T-cell (primary cell): ENCODE data around the gene KIF5A. TPM values are rescaled to one million over a fixed set of nuclear protein-coding genes. Genes with fewer than 3 reads are reported as not detected.

Experiments
- ATAC-seq, 4 experiments: fragments of 200-7000 bp in 3 of 4; fragments of 150-1000 bp in 1 of 4; cut with Tn5 transposase; replicated peaks in 1 of 4; 1 replicate in 3 of 4; 2 replicates in 1 of 4; pipeline ENCODE4 v1.10.0; 2021; ENCODE audit warnings: moderate library complexity in 3 of 4, mild to moderate bottlenecking in 2 of 4, moderate number of reproducible peaks in 1 of 4
- CTCF ChIA-PET, 2 donors: fragments of 300-600 bp; sonication (Branson Sonifier 250); formaldehyde crosslinking; loops; one replicate each; lab custom pipeline; 2022; ENCODE audit warnings: antibody characterized with exemption in 2 of 2; lab: Charles Lee
- POLR2A ChIA-PET, 2 donors: fragments of 300-600 bp; sonication (Branson Sonifier 250); formaldehyde crosslinking; loops; one replicate each; lab custom pipeline; 2022; ENCODE audit warnings: antibody characterized with exemption in 2 of 2; lab: Charles Lee
- DNase-seq, 35 experiments: peaks; one replicate each; pipeline versions ENCODE4 v3.0.0 to v3.0.0-alpha.2; 2013 to 2023
- H3K27ac ChIP-seq: one replicate; pipeline ENCODE4 v1.5.1; 2013; ENCODE audit warnings: low read length
- H3K27me3 ChIP-seq, 2 experiments: replicated peaks in 1 of 2; 1 replicate in 1 of 2; 2 replicates in 1 of 2; pipeline versions ENCODE4 v1.6.1 to v1.7.0; 2013; ENCODE audit warnings: low read length in 1 of 2, mixed read lengths in 1 of 2; ENCODE audit not compliant: control insufficient read depth in 2 of 2, insufficient read depth in 2 of 2; ENCODE audit errors: extremely low read depth in 1 of 2
- H3K36me3 ChIP-seq, 2 donors: 1 replicate in 1 of 2; 2 replicates in 1 of 2; pipeline versions ENCODE4 v1.6.1 to v1.7.0; 2013; ENCODE audit warnings: low read length in 1 of 2; ENCODE audit not compliant: control insufficient read depth in 2 of 2, insufficient read depth in 1 of 2; ENCODE audit errors: extremely low read depth in 1 of 2
- H3K4me1 ChIP-seq, 2 experiments: 1 replicate in 1 of 2; 2 replicates in 1 of 2; pipeline versions ENCODE4 v1.6.1 to v1.7.0; 2013; ENCODE audit warnings: low read length in 2 of 2, mixed read lengths in 1 of 2; ENCODE audit not compliant: insufficient read depth in 2 of 2, control insufficient read depth in 1 of 2; ENCODE audit errors: extremely low read depth in 1 of 2
- H3K4me3 ChIP-seq, 2 donors: 1 replicate in 1 of 2; 2 replicates in 1 of 2; pipeline versions ENCODE4 v1.5.1 to v1.7.0; 2013; ENCODE audit warnings: mild to moderate bottlenecking in 2 of 2, low read length in 1 of 2, moderate library complexity in 1 of 2; ENCODE audit not compliant: control insufficient read depth in 1 of 2; ENCODE audit errors: extremely low read depth in 1 of 2
- H3K9me3 ChIP-seq: 2 replicates; pipeline ENCODE4 v1.7.0; 2013
- H3K27ac Mint-ChIP-seq, 2 donors: one replicate each; pipeline ENCODE4 v1.8.0; 2020 to 2021; ENCODE audit warnings: mild to moderate bottlenecking in 2 of 2, mixed read lengths in 2 of 2
- H3K27me3 Mint-ChIP-seq, 2 donors: one replicate each; pipeline ENCODE4 v1.8.0; 2021 to 2022; ENCODE audit warnings: mixed read lengths in 2 of 2
- H3K36me3 Mint-ChIP-seq: one replicate; pipeline ENCODE4 v1.8.0; 2021; ENCODE audit warnings: mixed read lengths
- H3K4me1 Mint-ChIP-seq, 3 donors: one replicate each; pipeline ENCODE4 v1.8.0; 2020 to 2022; ENCODE audit warnings: mixed read lengths in 3 of 3, mild to moderate bottlenecking in 1 of 3
- H3K4me3 Mint-ChIP-seq, 3 donors: one replicate each; pipeline ENCODE4 v1.8.0; 2020 to 2022; ENCODE audit warnings: mild to moderate bottlenecking in 3 of 3, mixed read lengths in 3 of 3, moderate library complexity in 3 of 3
- H3K9me3 Mint-ChIP-seq, 3 donors: one replicate each; pipeline ENCODE4 v1.8.0; 2020 to 2022; ENCODE audit warnings: mixed read lengths in 3 of 3
- WGBS: methylation state at CpG from one replicate; pipeline ENCODE4 v1.1.5; 2013; ENCODE audit warnings: missing lambda C conversion rate; ENCODE audit not compliant: insufficient coverage; 5-methylcytosine and 5-hydroxymethylcytosine counted together
- total RNA-seq, 35 experiments: library from RNA in 6 of 35; stranded (reverse) in 6 of 35; fragments of 120-200 nt in 1 of 35; gene quantifications; one replicate each; pipeline versions ENCODE4 v1.2.1 to v1.2.4 and lab custom pipeline; 2013 to 2026

KIF5A gene
- total RNA-seq, 5 donors from 2014 or later (not counting 1 experiment from before 2014, with no cell fraction given): 0.83 to 1.8 (median 0.92) TPM

GRCh38 chr12:57535764-57536596 is 13.9 kb upstream of the KIF5A start:
- H3K36me3 ChIP-seq: peaks cover 12 to 54% of the 10 kb centered on the region in 2 donors
- peaks cover 3 to 5% (median 4%) of the 10 kb centered on the region in 3 donors for H3K4me1 Mint-ChIP-seq
- no peaks in the 10 kb centered on the region for H3K4me1 ChIP-seq
- H3K9me3 Mint-ChIP-seq: no peaks in the 10 kb centered on the region
- H3K27me3 ChIP-seq: no peaks in the 10 kb centered on the region
- ChIA-PET POLR2A (no interaction called here), CTCF (interaction anchor here in 1 of 2 donors (0.6 to 1.0 kb wide), 2 partner anchors 47 to 327 kb away, joined by 3 read pairs; no protein-coding TSS in a partner anchor)
- no peak overlapping the region for H3K4me3 ChIP-seq
- no peaks in the 10 kb centered on the region for H3K9me3 ChIP-seq
- H3K27ac Mint-ChIP-seq: peak overlapping the region in 1 of 2 donors; percentile 31
- ATAC-seq (no peak), DNase-seq (no peak)
- H3K36me3 Mint-ChIP-seq: peaks cover 57% of the 10 kb centered on the region
- no peak overlapping the region for H3K27ac ChIP-seq
- H3K4me3 Mint-ChIP-seq: no peak overlapping the region
- H3K27me3 Mint-ChIP-seq: no peaks in the 10 kb centered on the region
- 82% methylated on average over 3 of the region's 6 CpGs for WGBS

- Mint-ChIP-seq H3K27me3 (no peaks in the 10 kb centered on the region), H3K27ac (no peak overlapping the region), H3K9me3 (no peaks in the 10 kb centered on the region), H3K4me3 (no peak overlapping the region), H3K36me3 (peaks cover 58% of the 10 kb centered on the region), H3K4me1 (peaks cover 5 to 6% (median 5%) of the 10 kb centered on the region in 3 donors)
- DNase-seq: no peak
- Histone ChIP-seq H3K27ac (no peak overlapping the region), H3K36me3 (peaks cover 11 to 52% of the 10 kb centered on the region in 2 donors), H3K9me3 (no peaks in the 10 kb centered on the region), H3K4me1 (no peaks in the 10 kb centered on the region), H3K27me3 (no peaks in the 10 kb centered on the region), H3K4me3 (no peak overlapping the region)
- POLR2A ChIA-PET: no interaction called here
- ATAC-seq: no peak
- CTCF ChIA-PET: interaction anchor here in 1 of 2 donors (0.6 to 0.9 kb wide), 2 partner anchors 47 to 118 kb away, joined by 3 to 6 read pairs; no protein-coding TSS in a partner anchor
- WGBS: no CpG with 5 or more reads among the region's 1 CpG
Measured at GRCh38 chr12:57536597-57536942, 13.3 kb upstream of the KIF5A start.

GRCh38 chr12:57539134-57539768 is 10.6 kb upstream of the KIF5A start:
- Mint-ChIP-seq H3K4me1 (peaks cover 5 to 15% (median 13%) of the 10 kb centered on the region in 3 donors), H3K27me3 (no peaks in the 10 kb centered on the region), H3K4me3 (no peak overlapping the region), H3K27ac (no peak overlapping the region), H3K9me3 (no peaks in the 10 kb centered on the region), H3K36me3 (peaks cover 40% of the 10 kb centered on the region)
- CTCF ChIA-PET: no interaction called here
- POLR2A ChIA-PET: interaction anchor here in 1 of 2 donors (0.6 kb wide), 1 partner anchor 161 kb away, joined by 3 read pairs; no protein-coding TSS in a partner anchor
- no peaks in the 10 kb centered on the region for H3K9me3 ChIP-seq
- peaks cover 5 to 31% of the 10 kb centered on the region in 2 donors for H3K36me3 ChIP-seq
- DNase-seq: no peak
- ATAC-seq: no peak
- 100% methylated on average over 1 of the region's 5 CpGs for WGBS
- H3K27ac ChIP-seq: no peak overlapping the region
- peaks cover 0 to 6% of the 10 kb centered on the region in 2 experiments for H3K4me1 ChIP-seq
- no peak overlapping the region for H3K4me3 ChIP-seq
- H3K27me3 ChIP-seq: no peaks in the 10 kb centered on the region

GRCh38 chr12:57541001-57541400 is 8.8 kb upstream of the KIF5A start:
- Mint-ChIP-seq H3K4me3 (no peak overlapping the region), H3K4me1 (peaks cover 17 to 29% (median 27%) of the 10 kb centered on the region in 3 donors), H3K27me3 (no peaks in the 10 kb centered on the region), H3K36me3 (peaks cover 30% of the 10 kb centered on the region), H3K9me3 (no peaks in the 10 kb centered on the region), H3K27ac (peak overlapping the region in 1 of 2 donors; percentile 39)
- no peak for DNase-seq
- Histone ChIP-seq H3K36me3 (peaks cover 5 to 17% of the 10 kb centered on the region in 2 donors), H3K9me3 (no peaks in the 10 kb centered on the region), H3K4me1 (peaks cover 0 to 11% of the 10 kb centered on the region in 2 experiments), H3K27me3 (no peaks in the 10 kb centered on the region), H3K27ac (no peak overlapping the region), H3K4me3 (no peak overlapping the region)
- ChIA-PET POLR2A (interaction anchor here in 1 of 2 donors (0.6 kb wide), 1 partner anchor 932 kb away, joined by 5 read pairs; no protein-coding TSS in a partner anchor), CTCF (interaction anchor here in 1 of 2 donors (0.6 kb wide), 1 partner anchor 233 kb away, joined by 3 read pairs; no protein-coding TSS in a partner anchor)
- 86% methylated on average over 2 of the region's 2 CpGs for whole genome bisulfite sequencing
- ATAC-seq: no peak

- Histone ChIP-seq H3K4me3 (no peak overlapping the region), H3K9me3 (no peaks in the 10 kb centered on the region), H3K27ac (no peak overlapping the region), H3K27me3 (no peaks in the 10 kb centered on the region), H3K36me3 (peaks cover 2 to 15% of the 10 kb centered on the region in 2 donors), H3K4me1 (peaks cover 0 to 18% of the 10 kb centered on the region in 2 experiments)
- Mint-ChIP-seq H3K9me3 (no peaks in the 10 kb centered on the region), H3K36me3 (peaks cover 30% of the 10 kb centered on the region), H3K4me3 (no peak overlapping the region), H3K27me3 (no peaks in the 10 kb centered on the region), H3K27ac (no peak overlapping the region), H3K4me1 (peaks cover 25 to 34% (median 33%) of the 10 kb centered on the region in 3 donors)
- no peak for ATAC-seq
- CTCF ChIA-PET: interaction anchor here in 1 of 2 donors (0.7 kb wide), 1 partner anchor 16 kb away, joined by 3 read pairs; no protein-coding TSS in a partner anchor
- no peak for DNase-seq
- 100% methylated on average over 1 of the region's 2 CpGs for WGBS
- POLR2A ChIA-PET: interaction anchor here in 1 of 2 donors (0.6 kb wide), 1 partner anchor 18 kb away, joined by 9 read pairs; no protein-coding TSS in a partner anchor
Measured at GRCh38 chr12:57541717-57542116, 8.1 kb upstream of the KIF5A start.

GRCh38 chr12:57543581-57543980 is 6.3 kb upstream of the KIF5A start:
- Histone ChIP-seq H3K4me3 (no peak overlapping the region), H3K4me1 (peaks cover 6 to 19% of the 10 kb centered on the region in 2 experiments), H3K36me3 (peaks cover 2 to 11% of the 10 kb centered on the region in 2 donors), H3K27me3 (no peaks in the 10 kb centered on the region), H3K27ac (no peak overlapping the region), H3K9me3 (no peaks in the 10 kb centered on the region)
- no peaks in the 10 kb centered on the region for H3K9me3 Mint-ChIP-seq
- no peak for ATAC-seq
- DNase-seq: no peak
- CTCF ChIA-PET: no interaction called here
- peaks cover 18% of the 10 kb centered on the region for H3K36me3 Mint-ChIP-seq
- H3K4me1 Mint-ChIP-seq: peaks cover 35 to 43% (median 39%) of the 10 kb centered on the region in 3 donors
- POLR2A ChIA-PET: no interaction called here
- WGBS: 71% methylated on average over 2 of the region's 2 CpGs
- H3K27me3 Mint-ChIP-seq: peaks cover 0 to under 1% of the 10 kb centered on the region in 2 donors
- peak overlapping the region in 1 of 2 donors; percentile 55 for H3K27ac Mint-ChIP-seq
- no peak overlapping the region for H3K4me3 Mint-ChIP-seq
